WI38 (cell line): Measurements from ENCODE around the gene MYO15A.

Source experiments
- H3K4me3 ChIP-seq: 2 replicates; pipeline ENCODE4 v1.5.1; 2011; ENCODE audit warnings: low read depth, mild to moderate bottlenecking, control low read depth, low read length
- CTCF ChIP-seq: IDR thresholded peaks from 2 replicates; pipeline ENCODE4 v1.5.1; 2012; ENCODE audit warnings: low read depth, mild to moderate bottlenecking, control low read depth, low read length

The MYO15A gene

GRCh38 chr17:18184143-18185031 is 75.8 kb downstream of the MYO15A start:
- no peak for TF ChIP-seq CTCF
- peak overlapping the region; percentile 83 for H3K4me3 ChIP-seq

GRCh38 chr17:18185391-18185790 is 76.8 kb downstream of the MYO15A start:
- H3K4me3 ChIP-seq, result peak overlapping the region; percentile 83
- no peak for TF ChIP-seq CTCF

- no peak for TF ChIP-seq CTCF
- peak overlapping the region; percentile 83 for H3K4me3 ChIP-seq
These were observed 77.5 kb downstream of the MYO15A start for GRCh38 chr17:18185832-18186626.

- no peak for TF ChIP-seq CTCF
- peak overlapping the region; percentile 83 for H3K4me3 ChIP-seq
These were observed 78.0 kb downstream of the MYO15A start for GRCh38 chr17:18186627-18186982.

- peak overlapping the region; percentile 83 for H3K4me3 ChIP-seq
- TF ChIP-seq CTCF, result no peak
These were observed 78.7 kb downstream of the MYO15A start for GRCh38 chr17:18187226-18187625.

DNA sequence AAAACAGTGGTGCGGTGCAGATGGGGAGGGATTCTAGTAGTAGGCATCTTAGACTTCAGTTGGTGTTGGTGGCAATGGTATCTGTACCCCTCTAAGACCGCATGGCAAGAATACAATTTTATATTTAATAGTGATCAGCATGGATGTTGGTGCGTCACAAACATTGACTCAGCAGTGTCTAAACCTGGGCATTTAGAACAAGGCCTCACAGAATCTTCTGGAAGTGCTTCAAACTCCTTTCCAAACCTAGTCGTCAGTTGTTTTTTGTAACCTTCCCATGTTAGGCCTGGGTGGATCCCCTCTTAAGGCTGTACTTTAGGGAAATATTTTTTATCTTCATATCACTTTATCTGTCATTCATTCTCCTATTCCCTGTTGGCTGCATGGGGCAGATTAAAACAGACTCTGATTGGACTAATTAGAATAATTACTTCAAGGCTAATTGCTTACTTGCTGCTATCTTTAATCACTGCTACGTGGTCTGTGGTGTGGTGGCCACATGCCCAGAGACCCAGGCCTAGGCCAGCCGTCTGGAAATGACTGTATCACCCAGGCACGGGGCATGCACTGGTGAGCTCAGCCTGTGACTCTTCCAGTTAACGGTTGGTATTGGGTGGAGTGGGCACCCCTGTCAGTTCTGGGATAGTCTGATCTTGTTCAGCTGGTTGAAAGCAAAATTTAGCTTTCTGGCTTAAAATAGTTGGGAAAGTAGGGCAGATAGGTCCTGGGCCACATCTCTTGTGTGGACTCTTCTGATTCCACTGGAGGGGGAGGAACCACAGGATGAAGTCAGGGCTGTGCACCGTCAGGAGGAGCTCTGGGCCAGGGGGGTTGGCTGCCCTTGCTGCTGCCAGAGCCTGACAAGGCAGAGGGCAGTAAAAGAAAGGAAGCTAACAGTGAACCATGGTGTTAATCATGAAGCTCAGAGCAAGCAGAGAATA is 79.5 kb downstream of the MYO15A start:
- TF ChIP-seq CTCF, result no peak
- peak overlapping the region; percentile 83 for H3K4me3 ChIP-seq
